Panc1 (cell line): Measurements from ENCODE around the gene ZBTB7C. TPM values are rescaled to one million over a fixed set of nuclear protein-coding genes. Genes with fewer than 3 reads are reported as not detected.

Source experiments
- ATAC-seq: fragments of 200-7000 bp; cut with Tn5 transposase; 2 replicates; pipeline ENCODE4 v1.9.1; 2020; ENCODE audit warnings: mild to moderate bottlenecking, moderate library complexity
- BruUV-seq: library from RNA; stranded (reverse); fragments of 400-500 nt; replicated peaks from 2 replicates; lab custom pipeline; 2021; lab: Mats Ljungman, UMichigan
- CTCF ChIA-PET: fragments of 300-600 bp; sonication (Branson Sonifier 250); formaldehyde crosslinking; loops from one replicate; lab custom pipeline; 2022; ENCODE audit warnings: antibody characterized with exemption; lab: Charles Lee
- POLR2A ChIA-PET: fragments of 300-600 bp; sonication (Branson Sonifier 250); formaldehyde crosslinking; loops from one replicate; lab custom pipeline; 2022; ENCODE audit warnings: antibody characterized with exemption; lab: Charles Lee
- DNase-seq: peaks from one replicate; pipeline ENCODE4 v3.0.0-alpha.2; 2010; ENCODE audit warnings: low read depth, low spot score
- H3K27ac ChIP-seq: 2 replicates; pipeline ENCODE4 v1.5.1; 2011; ENCODE audit warnings: mild to moderate bottlenecking, low read length, inconsistent platforms
- H3K27me3 ChIP-seq: fragments of 200-500 bp; sonication (Bioruptor generic); 2 replicates; pipeline ENCODE4 v1.6.0; 2014; ENCODE audit warnings: low read length, inconsistent platforms; ENCODE audit not compliant: control insufficient read depth, insufficient read depth
- H3K36me3 ChIP-seq: fragments of 200-500 bp; sonication (Bioruptor generic); 2 replicates; pipeline ENCODE4 v1.5.1; 2014; ENCODE audit warnings: inconsistent platforms, mild to moderate bottlenecking, low read length, moderate library complexity; ENCODE audit not compliant: control insufficient read depth, insufficient read depth
- H3K4me1 ChIP-seq: 2 replicates; pipeline ENCODE4 v1.5.1; 2011; ENCODE audit warnings: inconsistent platforms, mild to moderate bottlenecking, low read length, moderate library complexity; ENCODE audit not compliant: control insufficient read depth, insufficient read depth
- H3K4me3 ChIP-seq, 2 experiments: 2 replicates each; pipeline ENCODE4 v1.5.1; 2011 to 2012; ENCODE audit warnings: low read depth in 2 of 2, low read length in 2 of 2, mild to moderate bottlenecking in 2 of 2, inconsistent platforms in 1 of 2, moderate library complexity in 1 of 2
- H3K9me3 ChIP-seq: fragments of 200-500 bp; sonication (Bioruptor generic); 2 replicates; pipeline ENCODE4 v1.5.1; 2014; ENCODE audit warnings: low read depth, mild to moderate bottlenecking, inconsistent platforms, low read length, moderate library complexity; ENCODE audit not compliant: control insufficient read depth, insufficient read depth
- POLR2AphosphoS5 ChIP-seq: IDR thresholded peaks from 2 replicates; pipeline ENCODE4 v1.6.1; 2012; ENCODE audit warnings: mild to moderate bottlenecking, low read depth, low read length, moderate library complexity
- REST ChIP-seq, 2 experiments: IDR thresholded peaks; 2 replicates each; pipeline ENCODE4 v1.6.1; 2011 to 2012; ENCODE audit warnings: low read depth in 2 of 2, control low read depth in 1 of 2, low read length in 1 of 2, mild to moderate bottlenecking in 1 of 2, moderate library complexity in 1 of 2; ENCODE audit not compliant: insufficient read depth in 1 of 2
- SIN3A ChIP-seq: IDR thresholded peaks from 2 replicates; pipeline ENCODE4 v1.6.1; 2012; ENCODE audit warnings: low read depth, mild to moderate bottlenecking, low read length, moderate library complexity, borderline replicate concordance; ENCODE audit not compliant: insufficient read depth
- TCF7L2 ChIP-seq: IDR thresholded peaks from 2 replicates; pipeline ENCODE4 v1.6.1; 2011; ENCODE audit warnings: mild to moderate bottlenecking, low read depth, low read length, inconsistent platforms
- in situ Hi-C: cut with HindIII; loops from 2 replicates; pipeline ENCODE4 v1.10.0; 2016; ENCODE audit warnings: low sequenced_read_pairs, low pct_unique_long_range_greater_than_20kb
- intact Hi-C: fragments of 100-400 bp; cut with micrococcal nuclease; formaldehyde crosslinking; loops from one replicate; pipeline ENCODE4 v1.10.0; 2022; ENCODE audit not compliant: unreplicated experiment
- total RNA-seq: library from RNA; stranded (reverse); gene quantifications from one replicate; pipeline ENCODE4 v1.2.1, GENCODE V29; 2021; ENCODE audit not compliant: unreplicated experiment
- TF ChIP-seq, protein P1 (sequence below): fragments of 450-650 bp; IDR thresholded peaks from 2 replicates; pipeline ENCODE4 v1.5.1; 2017; ENCODE audit warnings: mild to moderate bottlenecking

Gene ZBTB7C
- total RNA-seq, 1 experiment from 2014 or later = 0.03 TPM

DNA sequence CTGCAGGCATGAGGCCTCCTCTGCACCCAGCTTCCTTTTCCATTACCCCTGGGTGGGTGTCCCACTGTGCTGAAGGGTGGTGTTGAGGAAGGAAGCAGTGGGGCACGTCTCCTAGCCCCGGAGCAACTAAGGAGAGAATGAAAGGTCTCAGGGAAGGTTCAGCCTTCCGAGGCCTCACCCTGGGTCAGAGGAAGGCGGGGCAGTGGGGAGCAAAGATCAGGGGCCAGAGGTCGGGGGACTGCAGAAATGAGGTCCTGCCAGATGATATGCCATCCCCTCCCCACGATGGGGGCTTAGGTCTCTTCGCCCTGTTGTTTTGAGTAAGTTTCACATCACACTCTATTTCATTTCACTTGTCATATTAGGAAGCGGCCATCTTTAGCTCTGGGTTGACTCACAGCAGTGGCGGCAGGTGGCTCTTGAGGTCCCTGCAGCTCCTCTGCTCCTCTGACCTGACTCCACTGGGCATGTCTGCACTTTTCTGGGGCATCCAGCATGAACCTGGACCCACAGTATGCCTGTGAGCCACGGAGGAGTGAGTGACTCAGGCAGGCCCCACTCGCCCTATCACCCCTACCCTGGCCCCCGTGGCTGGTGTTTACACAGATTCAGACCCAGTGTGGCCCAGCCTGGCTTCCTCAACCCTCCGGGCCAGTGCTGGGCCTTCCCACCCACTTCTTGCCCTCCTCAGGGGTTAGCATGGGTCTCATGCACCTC lies 325.0 kb downstream of the ZBTB7C start:
- no peaks in the 10 kb centered on the region for H3K9me3 ChIP-seq
- no peak for TF ChIP-seq REST (IDR thresholded peaks at IDR 0.05; ENCODE audit: insufficient read depth in 1 of 2, low read depth in 2 of 2, low read length in 1 of 2)
- TF ChIP-seq SIN3A = no peak
- TF ChIP-seq, protein P1, sequence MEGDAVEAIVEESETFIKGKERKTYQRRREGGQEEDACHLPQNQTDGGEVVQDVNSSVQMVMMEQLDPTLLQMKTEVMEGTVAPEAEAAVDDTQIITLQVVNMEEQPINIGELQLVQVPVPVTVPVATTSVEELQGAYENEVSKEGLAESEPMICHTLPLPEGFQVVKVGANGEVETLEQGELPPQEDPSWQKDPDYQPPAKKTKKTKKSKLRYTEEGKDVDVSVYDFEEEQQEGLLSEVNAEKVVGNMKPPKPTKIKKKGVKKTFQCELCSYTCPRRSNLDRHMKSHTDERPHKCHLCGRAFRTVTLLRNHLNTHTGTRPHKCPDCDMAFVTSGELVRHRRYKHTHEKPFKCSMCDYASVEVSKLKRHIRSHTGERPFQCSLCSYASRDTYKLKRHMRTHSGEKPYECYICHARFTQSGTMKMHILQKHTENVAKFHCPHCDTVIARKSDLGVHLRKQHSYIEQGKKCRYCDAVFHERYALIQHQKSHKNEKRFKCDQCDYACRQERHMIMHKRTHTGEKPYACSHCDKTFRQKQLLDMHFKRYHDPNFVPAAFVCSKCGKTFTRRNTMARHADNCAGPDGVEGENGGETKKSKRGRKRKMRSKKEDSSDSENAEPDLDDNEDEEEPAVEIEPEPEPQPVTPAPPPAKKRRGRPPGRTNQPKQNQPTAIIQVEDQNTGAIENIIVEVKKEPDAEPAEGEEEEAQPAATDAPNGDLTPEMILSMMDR = no peak
- TF ChIP-seq POLR2AphosphoS5 = no peak
- TF ChIP-seq TCF7L2 = no peak
- CTCF ChIA-PET = no interaction called here
- in situ Hi-C loops = no loop called here
- no peak overlapping the region for H3K27ac ChIP-seq
- no peaks in the 10 kb centered on the region for H3K27me3 ChIP-seq
- intact Hi-C loops = no loop called here
- no peak for DNase-seq
- BruUV-seq = no TSS peak
- H3K4me1 ChIP-seq = no peaks in the 10 kb centered on the region
- ATAC-seq = no peak
- no peaks in the 10 kb centered on the region for H3K36me3 ChIP-seq
- POLR2A ChIA-PET = no interaction called here
- H3K4me3 ChIP-seq = no peak overlapping the region

DNA sequence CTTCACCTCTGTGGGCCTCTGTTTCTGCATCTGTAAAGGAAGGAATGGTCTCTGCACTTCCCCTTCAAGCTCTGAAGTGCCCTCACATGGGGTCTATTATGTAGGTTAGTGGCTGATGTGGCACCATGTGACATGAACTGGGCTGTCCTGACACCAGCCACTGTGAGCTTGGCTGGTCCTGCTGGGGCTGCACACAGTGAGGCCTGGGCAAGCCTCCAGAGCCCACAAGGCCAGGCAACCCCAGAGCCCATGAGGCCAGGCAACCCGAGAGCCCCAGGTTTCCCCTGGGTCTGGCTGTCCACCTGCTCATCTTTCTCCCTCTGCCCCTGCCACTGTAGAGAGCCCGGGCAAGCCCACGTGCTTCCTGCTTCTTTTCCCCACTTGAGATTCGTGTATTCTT lies 328.6 kb downstream of the ZBTB7C start:
- intact Hi-C loops = no loop called here
- ATAC-seq (no peak), DNase-seq (no peak)
- Histone ChIP-seq H3K9me3 (no peaks in the 10 kb centered on the region), H3K27ac (no peak overlapping the region), H3K4me3 (no peak overlapping the region), H3K27me3 (no peaks in the 10 kb centered on the region), H3K4me1 (no peaks in the 10 kb centered on the region), H3K36me3 (no peaks in the 10 kb centered on the region)
- TF ChIP-seq REST (IDR thresholded peaks at IDR 0.05; ENCODE audit: insufficient read depth in 1 of 2, low read depth in 2 of 2, low read length in 1 of 2) = no peak
- CTCF ChIA-PET = no interaction called here
- POLR2A ChIA-PET = no interaction called here
- in situ Hi-C loops = no loop called here
- no TSS peak for BruUV-seq
